HT1080 (cell line): Measurements from ENCODE around the gene SLC37A1. TPM values are rescaled to one million over a fixed set of nuclear protein-coding genes. Genes with fewer than 3 reads are reported as not detected.

Experiments
- DNase-seq: peaks from one replicate; pipeline ENCODE4 v3.0.0-alpha.2; 2015; ENCODE audit warnings: low read depth
- total RNA-seq: library from RNA; depleted of rRNA; stranded (reverse); fragments of >200 nt; shearing (Covaris generic); gene quantifications from 2 replicates; pipeline ENCODE4 v1.2.3, GENCODE V29; 2014

The SLC37A1 gene
- total RNA-seq, 1 experiment from 2014 or later = 5.9 TPM

- DNase-seq = no peak
These were observed 57.9 kb downstream of the SLC37A1 start for GRCh38 chr21:42571391-42572150.

GRCh38 chr21:42572906-42573495, 59.3 kb downstream of the SLC37A1 start:
- DNase-seq = no peak

GRCh38 chr21:42574234-42575027, 60.8 kb downstream of the SLC37A1 start:
- peak; percentile 8 for DNase-seq

GRCh38 chr21:42575111-42575510, 61.5 kb downstream of the SLC37A1 start:
- no peak for DNase-seq

- DNase-seq = no peak
These were observed 63.0 kb downstream of the SLC37A1 start for GRCh38 chr21:42576639-42577038.

GRCh38 chr21:42578034-42578433, 64.4 kb downstream of the SLC37A1 start:
- DNase-seq = no peak

- no peak for DNase-seq
These were observed 65.2 kb downstream of the SLC37A1 start for GRCh38 chr21:42578761-42579415.

GRCh38 chr21:42579456-42580075, 65.9 kb downstream of the SLC37A1 start:
- DNase-seq = no peak

GRCh38 chr21:42580076-42580792, 66.6 kb downstream of the SLC37A1 start:
- no peak for DNase-seq

GRCh38 chr21:42580793-42581321, 67.2 kb downstream of the SLC37A1 start:
- DNase-seq = no peak

GRCh38 chr21:42581336-42581992, 67.8 kb downstream of the SLC37A1 start:
- DNase-seq = no peak

GRCh38 chr21:42581993-42582786, 68.5 kb downstream of the SLC37A1 start:
- DNase-seq = no peak

- no peak for DNase-seq
These were observed 69.3 kb downstream of the SLC37A1 start for GRCh38 chr21:42582787-42583476.

- DNase-seq = no peak
These were observed 70.0 kb downstream of the SLC37A1 start for GRCh38 chr21:42583477-42584295.

- DNase-seq = no peak
These were observed 70.6 kb downstream of the SLC37A1 start for GRCh38 chr21:42584296-42584641.

GRCh38 chr21:42585881-42586280, 72.2 kb downstream of the SLC37A1 start:
- DNase-seq = no peak

- no peak for DNase-seq
These were observed 72.8 kb downstream of the SLC37A1 start for GRCh38 chr21:42586406-42586805.

- no peak for DNase-seq
These were observed 73.4 kb downstream of the SLC37A1 start for GRCh38 chr21:42587036-42587435.
